KG1 (cell line): ENCODE measurements around the gene TRIM5.
"Not testable (repeated sequence)": the region's sequence is repeated elsewhere in the genome, so short reads cannot be mapped to it uniquely, and the experiment has no call there.

Experiments
- DNase-seq: peaks from one replicate; lab custom pipeline; 2025; lab: John Stamatoyannopoulos, UW

Gene TRIM5

GRCh38 chr11:5688482-5688881 lies 3.6 kb upstream of the TRIM5 start:
- DNase-seq, result no peak

- no peak for DNase-seq
These were observed 1.6 kb upstream of the TRIM5 start for GRCh38 chr11:5686426-5686825.

DNA sequence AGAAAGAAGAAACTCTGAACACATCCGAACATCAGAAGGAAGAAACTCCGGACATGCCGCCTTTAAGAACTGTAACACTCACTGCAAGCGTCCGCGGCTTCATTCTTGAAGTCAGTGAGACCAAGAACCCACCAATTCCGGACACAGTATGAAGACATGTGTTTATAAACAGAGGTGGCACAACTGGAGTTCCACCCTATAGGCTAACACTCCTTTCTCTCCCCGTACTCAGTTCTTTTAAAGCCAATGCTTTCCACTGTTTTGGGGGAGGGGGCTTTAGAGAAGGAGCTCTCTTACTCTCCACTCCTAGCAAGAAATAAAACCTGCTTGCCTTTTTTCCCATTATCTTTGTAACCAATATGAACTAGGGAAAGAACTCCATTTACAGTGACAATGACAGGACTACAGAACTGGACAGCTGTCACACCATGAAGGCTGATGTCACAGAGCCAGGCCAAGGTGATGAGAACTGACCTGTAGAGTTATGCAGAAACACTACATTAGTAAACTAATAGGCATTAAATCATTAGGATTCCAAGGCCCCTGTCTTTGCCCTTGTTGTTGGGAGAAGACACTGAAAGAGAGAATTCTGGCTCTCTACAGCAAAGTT lies 733 bp downstream of the TRIM5 start:
- DNase-seq, result no peak

DNA sequence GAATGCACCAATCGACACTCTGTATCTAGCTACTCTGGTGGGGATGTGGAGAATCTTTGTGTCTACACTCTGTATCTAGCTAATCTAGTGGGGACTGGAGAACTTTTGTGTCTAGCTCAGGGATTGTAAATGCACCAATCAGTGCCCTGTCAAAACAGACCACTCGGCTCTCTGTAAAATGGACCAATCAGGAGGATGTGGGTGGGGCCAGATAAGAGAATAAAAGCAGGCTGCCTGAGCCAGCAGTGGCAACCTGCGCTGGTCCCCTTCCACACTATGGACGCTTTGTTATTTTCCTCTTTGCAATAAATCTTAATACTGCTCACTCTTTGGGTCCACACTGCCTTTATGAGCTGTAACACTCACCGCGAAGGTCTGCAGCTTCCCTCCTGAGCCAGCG lies 1.3 kb downstream of the TRIM5 start:
- DNase-seq, result not testable (repeated sequence)

DNA sequence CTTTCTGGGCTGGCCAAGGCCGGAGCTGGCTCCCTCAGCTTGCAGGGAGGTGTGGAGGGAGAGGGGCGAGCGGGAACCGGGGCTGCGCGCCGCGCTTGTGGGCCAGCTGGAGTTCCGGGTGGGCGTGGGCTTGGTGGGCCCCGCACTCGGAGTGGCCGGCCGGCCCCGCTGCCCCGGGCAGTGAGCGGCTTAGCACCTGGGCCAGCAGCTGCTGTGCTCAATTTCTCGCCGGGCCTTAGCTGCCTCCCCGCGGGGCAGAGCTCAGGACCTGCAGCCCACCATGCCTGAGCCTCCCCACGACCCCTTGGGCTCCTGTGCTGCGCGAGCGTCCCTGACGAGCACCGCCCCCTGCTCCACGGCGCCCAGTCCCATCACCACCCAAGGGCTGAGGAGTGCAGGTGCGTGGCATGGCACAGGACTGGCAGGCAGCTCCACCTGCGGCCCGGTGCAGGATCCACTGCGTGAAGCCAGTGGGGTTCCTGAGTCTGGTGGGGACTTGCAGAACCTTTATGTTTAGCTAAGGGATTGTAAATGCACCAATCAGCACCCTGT lies 1.9 kb downstream of the TRIM5 start:
- DNase-seq, result not testable (repeated sequence)

GRCh38 chr11:5679811-5680210 lies 5.1 kb downstream of the TRIM5 start:
- DNase-seq, result no peak

DNA sequence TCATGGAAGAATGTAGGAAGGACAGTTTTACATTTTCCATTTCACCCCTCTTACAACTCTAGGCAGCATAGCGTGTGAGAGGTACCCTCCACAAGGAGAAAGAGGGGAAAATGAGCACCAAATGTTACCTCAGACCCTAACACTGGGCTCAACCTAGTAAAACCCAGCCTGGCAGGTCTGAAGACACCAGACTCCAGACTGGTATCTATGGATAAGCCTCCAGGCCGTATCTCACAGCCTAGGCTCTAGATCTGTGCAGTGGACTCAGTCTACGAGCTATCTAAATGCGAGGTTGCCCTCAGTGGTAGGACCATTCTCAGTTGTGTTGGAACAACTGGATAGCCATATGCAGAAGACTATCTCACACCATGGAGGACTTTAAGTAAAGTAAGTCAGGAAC lies 10.5 kb downstream of the TRIM5 start:
- no peak for DNase-seq

DNA sequence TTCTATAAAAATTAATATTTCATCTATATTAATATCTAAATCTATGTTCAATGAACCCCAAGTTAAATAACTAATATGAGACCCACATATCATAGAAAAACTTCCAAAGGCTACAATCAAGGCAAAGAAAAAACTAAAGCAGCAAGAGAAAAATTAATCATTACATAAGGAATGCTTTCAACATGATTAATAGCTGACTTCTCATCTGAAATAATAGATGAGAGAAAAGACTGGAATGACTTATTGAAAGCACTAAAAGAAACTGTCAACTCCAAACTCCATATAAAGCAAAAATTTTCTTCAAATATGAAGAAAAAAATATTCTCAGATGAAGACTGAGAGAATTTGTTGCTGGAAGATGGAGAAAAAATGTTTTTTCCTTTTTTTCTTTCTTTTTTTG lies 13.0 kb downstream of the TRIM5 start:
- DNase-seq, result no peak

- DNase-seq, result no peak
These were observed 18.5 kb downstream of the TRIM5 start for GRCh38 chr11:5666402-5666793.

DNA sequence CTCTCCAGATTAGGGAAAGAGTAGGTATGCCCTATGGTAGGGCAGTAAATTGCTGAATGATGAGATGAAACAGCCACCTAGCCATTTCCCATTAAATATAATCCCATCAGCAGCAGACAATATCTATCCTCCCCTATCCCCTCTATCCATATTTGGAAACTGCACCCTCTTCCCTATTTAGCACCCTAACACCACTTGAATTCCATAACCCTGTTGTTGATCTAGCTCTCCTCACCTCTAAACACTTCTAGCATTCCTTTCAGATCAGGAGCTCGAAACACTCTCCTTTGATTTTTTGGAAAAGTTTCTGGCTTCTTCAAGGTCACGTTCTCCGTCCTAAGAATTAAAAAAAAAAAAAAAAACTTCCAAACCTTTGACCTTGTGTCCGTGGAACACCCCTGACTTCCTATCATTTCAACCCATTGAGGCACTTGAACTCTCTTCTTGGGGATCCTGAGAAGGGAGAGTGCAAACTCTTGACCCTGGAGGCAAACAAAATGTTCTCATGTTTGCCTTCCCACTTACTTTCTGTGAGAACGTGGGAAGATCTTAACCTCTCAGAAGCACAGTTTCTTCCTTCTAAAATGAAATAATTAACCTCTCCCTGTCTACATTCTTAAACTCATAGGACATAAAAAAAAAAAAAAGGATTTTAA lies 19.0 kb downstream of the TRIM5 start:
- DNase-seq, result no peak

DNA sequence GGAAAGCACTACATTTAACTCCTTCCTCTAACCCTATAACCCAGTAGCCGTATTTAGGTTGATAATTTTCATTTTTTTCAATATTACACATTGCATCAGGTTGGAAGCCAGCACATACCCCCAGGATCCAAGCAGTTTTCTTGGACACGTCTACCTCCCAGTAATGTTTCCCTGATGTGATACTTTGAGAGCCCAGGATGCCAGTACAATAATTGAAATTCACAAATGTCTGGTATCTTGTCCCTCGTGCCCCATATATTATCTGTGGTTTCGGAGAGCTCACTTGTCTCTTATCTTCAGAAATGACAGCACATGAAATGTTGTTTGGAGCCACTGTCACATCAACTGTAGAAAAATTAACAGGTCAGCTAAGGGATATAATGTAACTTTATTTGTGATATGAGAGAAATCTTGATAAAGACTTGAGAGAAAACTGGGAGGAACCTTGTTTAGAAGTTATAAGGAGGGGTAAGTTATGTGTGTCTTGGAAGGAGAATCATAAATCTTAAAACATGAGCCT lies 19.8 kb downstream of the TRIM5 start:
- DNase-seq, result no peak

GRCh38 chr11:5663511-5663910 lies 21.4 kb downstream of the TRIM5 start:
- no peak for DNase-seq

DNA sequence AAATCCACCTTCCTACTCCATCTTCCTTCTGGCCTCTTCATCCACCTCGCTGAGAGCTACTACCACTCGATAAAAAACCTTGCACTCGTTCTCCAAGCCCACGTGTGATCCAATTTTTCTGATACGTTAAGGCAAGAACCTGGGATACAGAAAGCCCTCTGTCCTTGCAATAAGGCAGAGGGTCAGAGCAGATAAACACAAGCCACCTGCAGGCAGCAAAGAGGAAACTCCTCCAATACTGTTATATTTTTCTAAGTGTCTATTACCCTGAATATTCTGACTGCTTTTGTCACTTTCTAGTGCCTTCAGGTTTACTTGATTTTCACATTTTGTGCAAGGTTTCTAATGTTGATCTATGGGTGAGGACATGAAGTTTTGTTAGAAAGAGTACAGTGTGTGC lies 26.6 kb downstream of the TRIM5 start:
- no peak for DNase-seq

DNA sequence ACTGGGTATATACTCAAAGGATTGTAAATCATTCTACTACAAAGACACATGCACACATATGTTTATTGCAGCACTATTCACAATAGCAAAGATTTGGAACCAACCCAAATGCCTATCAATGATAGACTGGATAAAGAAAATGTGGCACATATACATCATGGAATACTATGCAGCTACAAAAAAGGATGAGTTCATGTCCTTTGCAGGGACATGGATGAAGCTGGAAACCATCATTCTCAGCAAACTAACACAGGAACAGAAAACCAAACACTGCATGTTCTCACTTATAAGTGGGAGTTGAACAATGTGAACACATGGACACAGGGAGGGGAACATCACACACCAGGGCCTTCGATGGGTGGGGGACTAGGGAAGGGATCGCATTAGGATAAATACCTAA lies 27.9 kb downstream of the TRIM5 start:
- not testable (repeated sequence) for DNase-seq

GRCh38 chr11:5655474-5655873 lies 29.4 kb downstream of the TRIM5 start:
- no peak for DNase-seq

DNA sequence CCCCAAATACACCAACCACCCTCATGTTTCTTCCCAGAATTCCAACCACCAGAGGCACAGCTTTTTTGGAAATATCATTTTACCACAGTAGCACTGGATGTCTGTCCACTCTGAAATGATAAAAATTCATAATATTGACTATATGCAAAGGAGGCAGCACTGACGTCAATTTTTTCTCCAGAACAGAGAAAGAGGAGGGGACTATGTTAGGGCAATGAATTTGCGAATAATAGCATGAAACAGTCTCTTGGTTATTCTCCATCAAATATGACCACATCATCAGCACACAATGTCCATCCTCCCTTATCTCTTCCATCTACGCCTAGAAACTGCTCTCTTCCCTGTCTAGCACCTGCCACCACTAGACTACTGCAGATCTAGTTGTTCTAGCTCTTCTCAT lies 38.7 kb downstream of the TRIM5 start:
- no peak for DNase-seq

GRCh38 chr11:5643585-5643984 lies 41.3 kb downstream of the TRIM5 start:
- DNase-seq, result no peak

GRCh38 chr11:5639953-5640352 lies 44.9 kb downstream of the TRIM5 start:
- no peak for DNase-seq

DNA sequence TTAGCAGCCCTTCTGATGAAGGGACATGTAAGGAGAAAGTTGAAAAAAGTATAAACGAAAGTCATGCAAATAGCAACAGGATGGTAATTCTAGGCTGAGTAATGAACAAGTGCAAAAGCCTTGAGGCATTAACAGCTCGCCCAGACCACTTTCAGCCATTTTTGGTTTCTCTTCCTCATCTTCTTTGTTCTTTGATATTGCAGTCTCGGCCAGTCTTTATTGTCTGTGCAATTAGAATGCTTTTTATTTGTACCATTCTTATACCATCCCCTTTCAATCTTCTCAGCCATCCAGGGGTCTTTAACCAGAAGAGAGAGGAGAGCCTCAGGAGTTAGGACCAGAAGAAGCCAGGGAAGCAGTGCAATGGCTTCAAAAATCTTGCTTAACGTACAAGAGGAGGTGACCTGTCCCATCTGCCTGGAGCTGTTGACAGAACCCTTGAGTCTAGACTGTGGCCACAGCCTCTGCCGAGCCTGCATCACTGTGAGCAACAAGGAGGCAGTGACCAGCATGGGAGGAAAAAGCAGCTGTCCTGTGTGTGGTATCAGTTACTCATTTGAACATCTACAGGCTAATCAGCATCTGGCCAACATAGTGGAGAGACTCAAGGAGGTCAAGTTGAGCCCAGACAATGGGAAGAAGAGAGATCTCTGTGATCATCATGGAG lies 52.8 kb downstream of the TRIM5 start:
- no peak for DNase-seq

- DNase-seq, result no peak
These were observed 53.5 kb downstream of the TRIM5 start for GRCh38 chr11:5631417-5631816.

GRCh38 chr11:5626196-5626595 lies 58.7 kb downstream of the TRIM5 start:
- DNase-seq, result no peak

GRCh38 chr11:5625281-5625680 lies 59.6 kb downstream of the TRIM5 start:
- no peak for DNase-seq
